Tibial artery (tissue), 4 donors: ENCODE data around the gene MAML2.

Experiments used
- DNase-seq, 2 donors: peaks; one replicate each; pipeline ENCODE4 v3.0.0-alpha.2; 2019
- H3K27ac ChIP-seq, 2 donors: fragments of 200-600 bp; sonication (generic) in 1 of 2; 1 replicate in 1 of 2; 2 replicates in 1 of 2; pipeline ENCODE4 v1.5.1; 2018 to 2019; ENCODE audit warnings: mild to moderate bottlenecking in 1 of 2
- H3K27me3 ChIP-seq, 2 donors: fragments of 200-600 bp; sonication (generic) in 1 of 2; one replicate each; pipeline versions ENCODE4 v1.5.1 to v1.6.0; 2016 to 2019
- H3K36me3 ChIP-seq, 3 donors: fragments of 200-600 bp; sonication (generic) in 2 of 3; one replicate each; pipeline ENCODE4 v1.5.1; 2016 to 2019; ENCODE audit warnings: mild to moderate bottlenecking in 2 of 3
- H3K4me1 ChIP-seq, 4 donors: fragments of 200-600 bp; sonication (generic) in 2 of 4; 1 replicate in 3 of 4; 2 replicates in 1 of 4; pipeline ENCODE4 v1.5.1; 2016 to 2019
- H3K4me3 ChIP-seq, 2 donors: fragments of 200-600 bp; sonication (generic) in 1 of 2; 1 replicate in 1 of 2; 2 replicates in 1 of 2; pipeline ENCODE4 v1.5.1; 2018 to 2019; ENCODE audit warnings: mild to moderate bottlenecking in 2 of 2
- H3K9me3 ChIP-seq, 3 donors: fragments of 200-600 bp; sonication (generic) in 1 of 3; one replicate each; pipeline ENCODE4 v1.5.1; 2016 to 2019
- CTCF ChIP-seq, 2 experiments: fragments of 200-600 bp in 1 of 2; fragments of 450-650 bp in 1 of 2; IDR thresholded peaks; one replicate each; pipeline ENCODE4 v1.5.1; 2017 to 2019; ENCODE audit warnings: antibody characterized with exemption in 2 of 2, mild to moderate bottlenecking in 1 of 2, moderate library complexity in 1 of 2
- intact Hi-C: fragments of 100-400 bp; cut with DNase I; formaldehyde crosslinking; loops from one replicate; pipeline ENCODE4 v1.15.0; 2023; ENCODE audit warnings: low total_unique reads

The MAML2 gene

GRCh38 chr11:96357794-96358193 is 14.8 kb upstream of the MAML2 start:
- Histone ChIP-seq H3K36me3 (peaks cover 16 to 50% (median 40%) of the 10 kb centered on the region in 3 donors), H3K27me3 (no peaks in the 10 kb centered on the region), H3K4me1 (no peaks in the 10 kb centered on the region), H3K4me3 (no peak overlapping the region), H3K27ac (no peak overlapping the region), H3K9me3 (no peaks in the 10 kb centered on the region)
- no peak for TF ChIP-seq CTCF (IDR thresholded peaks at IDR 0.05)
- intact Hi-C loops = no loop called here
- DNase-seq = no peak

- no peak for DNase-seq
- H3K9me3 ChIP-seq = no peaks in the 10 kb centered on the region
- intact Hi-C loops = no loop called here
- H3K4me3 ChIP-seq = no peak overlapping the region
- no peak for TF ChIP-seq CTCF (IDR thresholded peaks at IDR 0.05)
- no peak overlapping the region for H3K27ac ChIP-seq
- peaks cover 22 to 47% (median 44%) of the 10 kb centered on the region in 3 donors for H3K36me3 ChIP-seq
- no peaks in the 10 kb centered on the region for H3K4me1 ChIP-seq
- H3K27me3 ChIP-seq = no peaks in the 10 kb centered on the region
Measured at GRCh38 chr11:96356848-96357247, 13.9 kb upstream of the MAML2 start.

GRCh38 chr11:96342014-96342960 is 708 bp downstream of the MAML2 start:
- intact Hi-C loops = loop anchor here (5.0 kb wide), 4 partner anchors 35 to 495 kb away; no protein-coding TSS in a partner anchor
- peaks cover 4 to 46% (median 42%) of the 10 kb centered on the region in 4 donors for H3K4me1 ChIP-seq
- no peaks in the 10 kb centered on the region for H3K27me3 ChIP-seq
- no peaks in the 10 kb centered on the region for H3K36me3 ChIP-seq
- H3K9me3 ChIP-seq = no peaks in the 10 kb centered on the region
- H3K4me3 ChIP-seq = peak overlapping the region; percentile 70 to 73
- DNase-seq = no peak
- H3K27ac ChIP-seq = peak overlapping the region; percentile 89 to 93
- TF ChIP-seq CTCF (IDR thresholded peaks at IDR 0.05) = no peak

- peak; percentile 61 to 80 for DNase-seq
Measured at GRCh38 chr11:96341211-96342013, 1.6 kb downstream of the MAML2 start.

More at GRCh38 chr11:96341211-96342013, 1.6 kb downstream of the MAML2 start:
- no peaks in the 10 kb centered on the region for H3K36me3 ChIP-seq
- intact Hi-C loops = loop anchor here (5.0 kb wide), 4 partner anchors 34 to 494 kb away; no protein-coding TSS in a partner anchor
- peak overlapping the region; percentile 89 to 93 for H3K27ac ChIP-seq
- peak overlapping the region; percentile 70 to 73 for H3K4me3 ChIP-seq
- H3K9me3 ChIP-seq = no peaks in the 10 kb centered on the region
- H3K27me3 ChIP-seq = no peaks in the 10 kb centered on the region
- peak; percentile 44 for TF ChIP-seq CTCF (IDR thresholded peaks at IDR 0.05)
- peaks cover 4 to 55% (median 47%) of the 10 kb centered on the region in 4 donors for H3K4me1 ChIP-seq
